Measurements from ENCODE around the gene SLC22A12. TPM values are rescaled to one million over a fixed set of nuclear protein-coding genes. Genes with fewer than 3 reads are reported as not detected.

The SLC22A12 gene
- total and polyA plus RNA-seq, 2 experiments from 2014 or later: not detected

- TF ChIP-seq, protein P1, sequence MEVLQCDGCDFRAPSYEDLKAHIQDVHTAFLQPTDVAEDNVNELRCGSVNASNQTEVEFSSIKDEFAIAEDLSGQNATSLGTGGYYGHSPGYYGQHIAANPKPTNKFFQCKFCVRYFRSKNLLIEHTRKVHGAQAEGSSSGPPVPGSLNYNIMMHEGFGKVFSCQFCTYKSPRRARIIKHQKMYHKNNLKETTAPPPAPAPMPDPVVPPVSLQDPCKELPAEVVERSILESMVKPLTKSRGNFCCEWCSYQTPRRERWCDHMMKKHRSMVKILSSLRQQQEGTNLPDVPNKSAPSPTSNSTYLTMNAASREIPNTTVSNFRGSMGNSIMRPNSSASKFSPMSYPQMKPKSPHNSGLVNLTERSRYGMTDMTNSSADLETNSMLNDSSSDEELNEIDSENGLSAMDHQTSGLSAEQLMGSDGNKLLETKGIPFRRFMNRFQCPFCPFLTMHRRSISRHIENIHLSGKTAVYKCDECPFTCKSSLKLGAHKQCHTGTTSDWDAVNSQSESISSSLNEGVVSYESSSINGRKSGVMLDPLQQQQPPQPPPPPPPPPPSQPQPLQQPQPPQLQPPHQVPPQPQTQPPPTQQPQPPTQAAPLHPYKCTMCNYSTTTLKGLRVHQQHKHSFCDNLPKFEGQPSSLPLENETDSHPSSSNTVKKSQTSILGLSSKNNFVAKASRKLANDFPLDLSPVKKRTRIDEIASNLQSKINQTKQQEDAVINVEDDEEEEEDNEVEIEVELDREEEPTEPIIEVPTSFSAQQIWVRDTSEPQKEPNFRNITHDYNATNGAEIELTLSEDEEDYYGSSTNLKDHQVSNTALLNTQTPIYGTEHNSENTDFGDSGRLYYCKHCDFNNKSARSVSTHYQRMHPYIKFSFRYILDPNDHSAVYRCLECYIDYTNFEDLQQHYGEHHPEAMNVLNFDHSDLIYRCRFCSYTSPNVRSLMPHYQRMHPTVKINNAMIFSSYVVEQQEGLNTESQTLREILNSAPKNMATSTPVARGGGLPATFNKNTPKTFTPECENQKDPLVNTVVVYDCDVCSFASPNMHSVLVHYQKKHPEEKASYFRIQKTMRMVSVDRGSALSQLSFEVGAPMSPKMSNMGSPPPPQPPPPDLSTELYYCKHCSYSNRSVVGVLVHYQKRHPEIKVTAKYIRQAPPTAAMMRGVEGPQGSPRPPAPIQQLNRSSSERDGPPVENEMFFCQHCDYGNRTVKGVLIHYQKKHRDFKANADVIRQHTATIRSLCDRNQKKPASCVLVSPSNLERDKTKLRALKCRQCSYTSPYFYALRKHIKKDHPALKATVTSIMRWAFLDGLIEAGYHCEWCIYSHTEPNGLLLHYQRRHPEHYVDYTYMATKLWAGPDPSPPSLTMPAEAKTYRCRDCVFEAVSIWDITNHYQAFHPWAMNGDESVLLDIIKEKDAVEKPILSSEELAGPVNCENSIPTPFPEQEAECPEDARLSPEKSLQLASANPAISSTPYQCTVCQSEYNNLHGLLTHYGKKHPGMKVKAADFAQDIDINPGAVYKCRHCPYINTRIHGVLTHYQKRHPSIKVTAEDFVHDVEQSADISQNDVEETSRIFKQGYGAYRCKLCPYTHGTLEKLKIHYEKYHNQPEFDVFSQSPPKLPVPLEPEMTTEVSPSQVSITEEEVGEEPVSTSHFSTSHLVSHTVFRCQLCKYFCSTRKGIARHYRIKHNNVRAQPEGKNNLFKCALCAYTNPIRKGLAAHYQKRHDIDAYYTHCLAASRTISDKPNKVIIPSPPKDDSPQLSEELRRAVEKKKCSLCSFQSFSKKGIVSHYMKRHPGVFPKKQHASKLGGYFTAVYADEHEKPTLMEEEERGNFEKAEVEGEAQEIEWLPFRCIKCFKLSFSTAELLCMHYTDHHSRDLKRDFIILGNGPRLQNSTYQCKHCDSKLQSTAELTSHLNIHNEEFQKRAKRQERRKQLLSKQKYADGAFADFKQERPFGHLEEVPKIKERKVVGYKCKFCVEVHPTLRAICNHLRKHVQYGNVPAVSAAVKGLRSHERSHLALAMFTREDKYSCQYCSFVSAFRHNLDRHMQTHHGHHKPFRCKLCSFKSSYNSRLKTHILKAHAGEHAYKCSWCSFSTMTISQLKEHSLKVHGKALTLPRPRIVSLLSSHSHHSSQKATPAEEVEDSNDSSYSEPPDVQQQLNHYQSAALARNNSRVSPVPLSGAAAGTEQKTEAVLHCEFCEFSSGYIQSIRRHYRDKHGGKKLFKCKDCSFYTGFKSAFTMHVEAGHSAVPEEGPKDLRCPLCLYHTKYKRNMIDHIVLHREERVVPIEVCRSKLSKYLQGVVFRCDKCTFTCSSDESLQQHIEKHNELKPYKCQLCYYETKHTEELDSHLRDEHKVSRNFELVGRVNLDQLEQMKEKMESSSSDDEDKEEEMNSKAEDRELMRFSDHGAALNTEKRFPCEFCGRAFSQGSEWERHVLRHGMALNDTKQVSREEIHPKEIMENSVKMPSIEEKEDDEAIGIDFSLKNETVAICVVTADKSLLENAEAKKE (CRISPR knock-in tag; IDR thresholded peaks at IDR 0.05): no peak
- no peak for TF ChIP-seq ETS1 (IDR thresholded peaks at IDR 0.05)
Measured at GRCh38 chr11:64642418-64642735, 51.4 kb downstream of the SLC22A12 start (continued).

DNA sequence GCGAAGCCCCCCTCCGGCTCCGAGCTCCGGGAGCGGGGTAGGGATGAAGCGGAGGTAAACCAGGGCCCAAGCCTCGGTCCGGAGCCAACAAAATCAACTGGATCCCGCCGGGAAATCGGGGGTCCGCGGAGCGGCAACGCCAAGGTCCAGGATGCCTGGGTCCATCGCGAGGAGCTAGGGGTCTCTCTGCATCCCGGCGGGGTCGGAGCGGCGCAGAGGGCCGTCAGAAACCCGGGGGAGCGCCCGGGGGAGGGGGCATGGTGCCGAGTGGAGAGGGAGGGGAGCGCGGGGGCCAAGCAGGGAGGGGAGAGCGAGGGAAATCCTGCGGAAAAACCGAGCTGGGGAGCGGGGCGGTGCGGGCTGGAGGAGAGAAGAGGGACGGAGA, 51.8 kb downstream of the SLC22A12 start:
- Mint-ChIP-seq H3K9me3 (no peaks in the 10 kb centered on the region), H3K27me3 (ENCODE audit: insufficient read depth, low read depth, poor library complexity) (peaks cover 24% of the 10 kb centered on the region), H3K27ac (no peak overlapping the region), H3K4me3 (peak overlapping the region; percentile 81; the same call in 2 of the 3 replicates), H3K4me1 (peaks cover 28% of the 10 kb centered on the region), H3K36me3 (ENCODE audit: low read depth) (no peaks in the 10 kb centered on the region)
- TF ChIP-seq POLR2AphosphoS5 (IDR thresholded peaks at IDR 0.05; ENCODE audit: low read depth) (no peak), EZH2 (IDR thresholded peaks at IDR 0.05; ENCODE audit: low read depth, unreplicated experiment) (peak; percentile 83), EZH2phosphoT487 (IDR thresholded peaks at IDR 0.05; ENCODE audit: unreplicated experiment) (peak; percentile 52)
- no peak for DNase-seq (ENCODE audit: low spot score)
- peak; percentile 3; the same call in 1 of the 3 replicates for ATAC-seq
- H3K9me2 ChIP-seq (ENCODE audit: insufficient read depth): no peaks in the 10 kb centered on the region
- H4K20me1 ChIP-seq (replicated peaks; ENCODE audit: insufficient read depth): no peaks in the 10 kb centered on the region; the same call in 1 of the 2 replicates
- H3K4me1 ChIP-seq (ENCODE audit: insufficient read depth): peaks cover 25% of the 10 kb centered on the region
- 0 out of 2 replicates have a peak, but pooled peaks cover 3% of the 10 kb centered on the region for H3F3A ChIP-seq (replicated peaks; ENCODE audit: low read depth)
- peak overlapping the region; percentile 77 for H3K4me3 ChIP-seq
- H3K4me2 ChIP-seq: peak overlapping the region; percentile 86
- peaks cover 76% of the 10 kb centered on the region for H3K27me3 ChIP-seq (ENCODE audit: insufficient read depth)
- 0 out of 2 replicates have a peak overlapping the region, but pooled peaks have one; percentile 43 for H2AFZ ChIP-seq
- no peaks in the 10 kb centered on the region for H3K36me3 ChIP-seq (ENCODE audit: insufficient read depth)
- H3K79me2 ChIP-seq (replicated peaks; ENCODE audit: insufficient read depth): no peaks in the 10 kb centered on the region
- no peak overlapping the region for H3K27ac ChIP-seq (ENCODE audit: low read depth)
